ENCODE measurements around the gene LKAAEAR1.
"Not testable (repeated sequence)": the region's sequence is repeated elsewhere in the genome, so short reads cannot be mapped to it uniquely, and the experiment has no call there.

The LKAAEAR1 gene

GRCh38 chr20:64083804-64084684 is at the start of gene LKAAEAR1:
Gene LKAAEAR1, minus strand, starts transcription at chr20:64084398. Its CDS starts 179 bp downstream, at chr20:64084219.
- TF ChIP-seq CTCF (IDR thresholded peaks at IDR 0.05; ENCODE audit: low read length, missing control alignments) = no peak
- no peak for DNase-seq (ENCODE audit: low read depth)
- peak within 1 kb of the TSS; percentile 37 for H3K4me3 ChIP-seq (replicated peaks; ENCODE audit: low read depth, low read length)

GRCh38 chr20:64131406-64131805 is 47.2 kb upstream of the LKAAEAR1 start:
- H3K4me3 ChIP-seq (replicated peaks; ENCODE audit: low read depth, low read length) = no peak overlapping the region
- DNase-seq (ENCODE audit: low read depth) = peak; percentile 8
- peak; percentile 19 for TF ChIP-seq CTCF (IDR thresholded peaks at IDR 0.05; ENCODE audit: low read length, missing control alignments)

GRCh38 chr20:64130876-64131275 is 46.7 kb upstream of the LKAAEAR1 start:
- TF ChIP-seq CTCF (IDR thresholded peaks at IDR 0.05; ENCODE audit: low read length, missing control alignments) = no peak
- DNase-seq (ENCODE audit: low read depth) = no peak
- no peak overlapping the region for H3K4me3 ChIP-seq (replicated peaks; ENCODE audit: low read depth, low read length)

- TF ChIP-seq CTCF (IDR thresholded peaks at IDR 0.05; ENCODE audit: low read length, missing control alignments) = no peak
- H3K4me3 ChIP-seq (replicated peaks; ENCODE audit: low read depth, low read length) = no peak overlapping the region
- DNase-seq (ENCODE audit: low read depth) = no peak
Observed at GRCh38 chr20:64130271-64130670, 46.1 kb upstream of the LKAAEAR1 start.

- no peak for TF ChIP-seq CTCF (IDR thresholded peaks at IDR 0.05; ENCODE audit: low read length, missing control alignments)
- no peak for DNase-seq (ENCODE audit: low read depth)
- H3K4me3 ChIP-seq (replicated peaks; ENCODE audit: low read depth, low read length) = no peak overlapping the region
Observed at GRCh38 chr20:64129146-64129782, 45.1 kb upstream of the LKAAEAR1 start.

GRCh38 chr20:64123517-64123916 is 39.3 kb upstream of the LKAAEAR1 start:
- not testable (repeated sequence) for DNase-seq (ENCODE audit: low read depth); H3K4me3 ChIP-seq (replicated peaks; ENCODE audit: low read depth, low read length)

GRCh38 chr20:64122927-64123326 is 38.7 kb upstream of the LKAAEAR1 start:
- not testable (repeated sequence) for H3K4me3 ChIP-seq (replicated peaks; ENCODE audit: low read depth, low read length); DNase-seq (ENCODE audit: low read depth)

GRCh38 chr20:64121586-64121985 is 37.4 kb upstream of the LKAAEAR1 start:
- DNase-seq (ENCODE audit: low read depth) = no peak
- no peak for TF ChIP-seq CTCF (IDR thresholded peaks at IDR 0.05; ENCODE audit: low read length, missing control alignments)

More at GRCh38 chr20:64121586-64121985, 37.4 kb upstream of the LKAAEAR1 start:
- no peak overlapping the region for H3K4me3 ChIP-seq (replicated peaks; ENCODE audit: low read depth, low read length)

All from fibroblast of pulmonary artery (primary cell).